Hippocampal formation (tissue), 2 donors: ENCODE data around the gene PPL.
A peak's percentile ranks its signal among the peaks of the same experiment; 100 is the strongest.

ENCODE experiments used
- DNase-seq, 2 donors: peaks; one replicate each; lab custom pipeline; 2025; lab: John Stamatoyannopoulos, UW

The PPL gene

DNA sequence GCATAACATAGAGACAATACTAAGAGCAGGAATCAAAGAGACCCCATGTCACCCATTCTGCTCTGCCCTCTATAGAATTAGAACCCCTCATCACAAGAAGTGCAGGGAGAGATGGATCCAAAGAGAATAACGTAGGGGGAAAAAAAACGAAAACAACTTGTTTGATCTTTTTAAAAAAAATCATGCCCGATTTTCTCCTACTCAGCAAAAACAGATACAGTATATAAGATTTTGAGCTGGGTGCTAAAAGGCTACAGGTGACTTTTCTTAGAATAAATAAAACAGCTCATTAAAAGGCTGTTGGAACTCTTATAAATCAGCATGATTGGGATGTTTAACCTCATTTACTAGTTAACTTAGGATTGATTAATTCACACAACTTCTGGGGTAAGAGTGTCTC is 72.2 kb downstream of the PPL start:
- DNase-seq, result no peak

- no peak for DNase-seq
These were observed 74.3 kb downstream of the PPL start for GRCh38 chr16:4862639-4863038.

- DNase-seq, result no peak
These were observed 76.1 kb downstream of the PPL start for GRCh38 chr16:4860727-4861342.

- no peak for DNase-seq
These were observed 77.1 kb downstream of the PPL start for GRCh38 chr16:4859900-4860255.

GRCh38 chr16:4859190-4859899 is 77.6 kb downstream of the PPL start:
- DNase-seq, result no peak

- no peak for DNase-seq
These were observed 81.1 kb downstream of the PPL start for GRCh38 chr16:4855804-4856203.

DNA sequence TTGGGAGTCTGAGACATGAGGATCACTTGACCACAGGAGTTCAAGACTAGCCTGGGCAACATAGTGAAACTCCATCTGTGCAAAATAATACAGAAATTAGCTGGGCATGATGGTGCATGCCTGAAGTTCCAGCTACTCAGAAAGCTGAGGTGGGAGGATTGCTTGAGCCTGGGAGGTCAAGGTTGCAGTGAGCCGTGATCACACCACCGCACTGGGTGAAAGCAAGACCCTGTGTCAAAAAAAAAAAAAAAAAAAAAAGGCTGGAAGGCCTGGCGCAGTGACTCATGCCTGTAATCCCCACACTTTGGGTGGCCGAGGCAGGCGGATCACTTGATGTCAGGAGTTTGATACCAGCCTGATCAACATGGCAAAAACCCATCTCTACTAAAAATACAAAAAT is 81.6 kb downstream of the PPL start:
- DNase-seq, result no peak

GRCh38 chr16:4852221-4852872 is 84.6 kb downstream of the PPL start:
- no peak for DNase-seq

GRCh38 chr16:4850211-4850610 is 86.7 kb downstream of the PPL start:
- DNase-seq, result no peak

- DNase-seq, result no peak
These were observed 89.0 kb downstream of the PPL start for GRCh38 chr16:4847774-4848587.

DNA sequence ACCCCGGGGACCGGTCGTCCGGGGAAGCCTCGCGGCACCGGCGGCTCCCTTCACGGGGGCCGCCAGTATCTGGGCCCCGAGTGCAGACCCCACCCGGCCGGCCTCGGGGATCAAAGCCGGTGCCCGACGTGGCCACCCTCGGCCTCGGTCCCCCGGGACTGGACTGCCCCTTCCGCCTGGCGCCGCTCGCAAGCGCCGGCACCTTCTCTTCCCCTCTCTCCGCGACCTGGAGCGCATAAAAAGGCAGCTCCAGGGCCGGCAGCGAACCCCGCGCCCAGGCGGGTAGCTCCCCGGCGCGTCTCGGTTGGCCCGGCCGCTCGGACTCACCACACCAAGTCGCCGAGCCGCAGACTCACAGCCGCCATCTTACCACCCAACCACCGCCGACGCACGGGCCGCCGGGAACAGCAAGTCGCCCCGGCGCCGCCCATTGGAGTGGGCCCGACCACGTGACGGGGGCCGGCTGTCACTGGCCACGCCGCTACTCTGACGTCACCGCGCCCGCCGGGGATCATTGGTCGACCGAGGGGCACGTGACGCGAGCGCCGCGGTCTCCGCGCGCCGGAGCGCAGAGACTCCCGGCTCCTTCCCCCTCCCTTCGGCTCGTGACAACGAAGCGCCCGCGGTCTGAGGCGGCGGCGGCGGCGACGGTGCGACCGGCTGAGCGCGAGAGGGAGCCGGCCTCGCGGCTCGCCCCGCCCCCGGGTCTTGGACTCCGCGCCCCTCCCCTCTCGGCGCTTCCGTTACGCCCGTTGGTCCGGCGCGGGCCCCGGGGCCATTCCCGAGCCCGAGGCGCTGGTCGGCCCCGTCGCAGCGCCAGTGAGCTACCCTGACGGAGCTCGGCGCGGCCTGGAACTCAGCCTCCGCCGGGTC is 89.8 kb downstream of the PPL start, which contains the start of the genes GLYR1 and UBN1:
Gene GLYR1, minus strand, starts transcription at position 388 of the 873 bp plus-strand sequence. Its CDS starts 23 bp downstream, at position 365.
Gene UBN1, plus strand, starts transcription at position 581 of the 873 bp plus-strand sequence. CDS start 5,437 bp downstream, outside the sequence.
- DNase-seq, result peak; percentile 93 to 98

- DNase-seq, result peak in 1 of 2 donors; percentile 21
These were observed 90.4 kb downstream of the PPL start for GRCh38 chr16:4846503-4846900.

DNA sequence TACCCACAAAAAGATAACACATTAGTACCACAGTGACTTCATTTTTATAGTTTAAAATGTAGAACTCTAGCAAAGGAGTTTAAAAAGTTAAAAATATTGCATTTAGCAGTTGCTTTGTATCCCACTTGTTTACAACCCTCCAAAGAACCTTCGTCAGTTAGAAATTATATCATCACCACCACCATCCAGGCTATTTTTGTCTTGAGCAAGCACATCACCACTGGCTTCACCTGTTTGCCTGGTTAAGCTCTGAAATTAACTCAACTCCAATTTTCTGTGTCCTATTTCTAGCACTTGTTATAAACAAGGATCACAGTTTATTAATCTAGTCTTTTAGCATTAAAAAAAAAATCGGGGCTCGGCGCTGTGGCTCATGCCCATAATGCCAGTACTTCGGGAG is 96.0 kb downstream of the PPL start:
- DNase-seq, result no peak

- DNase-seq, result no peak
These were observed 97.0 kb downstream of the PPL start for GRCh38 chr16:4839942-4840341.

GRCh38 chr16:4837733-4838501 is 99.0 kb downstream of the PPL start:
- no peak for DNase-seq

DNA sequence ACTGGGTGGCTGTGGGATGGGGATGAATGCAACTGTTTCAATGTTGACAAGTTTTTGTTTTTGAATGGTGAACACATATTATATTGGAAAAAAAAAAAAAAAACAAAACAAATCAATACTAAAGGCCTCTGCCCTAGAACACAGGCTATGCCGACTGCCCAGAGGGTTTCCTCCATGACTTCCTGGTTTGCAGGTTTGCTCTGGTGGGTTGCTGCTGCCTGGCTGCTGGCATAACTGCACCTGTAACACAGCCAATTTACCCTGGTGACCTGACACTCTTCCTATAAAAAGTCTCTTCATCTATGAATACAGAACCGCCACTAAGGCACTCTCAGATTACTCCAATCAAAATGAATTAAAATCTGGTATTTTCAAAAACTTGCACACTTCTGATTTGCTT is 100.2 kb downstream of the PPL start:
- DNase-seq, result no peak

DNA sequence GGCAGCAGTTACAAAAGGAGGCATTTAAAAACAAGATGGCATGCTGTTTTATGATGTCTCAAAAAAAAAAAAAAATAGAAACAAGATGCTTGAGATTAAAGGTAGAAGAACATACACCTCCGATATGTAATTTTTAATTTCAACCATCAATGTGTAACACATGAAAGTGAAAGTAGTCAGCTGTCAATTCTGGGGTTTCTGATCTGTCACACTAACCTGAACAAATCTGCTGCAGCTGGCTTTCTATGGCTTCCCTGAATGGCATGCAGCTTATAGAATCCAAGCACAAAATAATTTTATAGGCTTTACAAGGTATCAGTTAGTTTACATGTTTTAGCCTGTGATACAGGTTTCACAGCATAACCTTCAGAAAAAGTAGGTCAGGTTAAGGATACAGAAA is 103.4 kb downstream of the PPL start:
- DNase-seq, result no peak

GRCh38 chr16:4832698-4833343 is 104.1 kb downstream of the PPL start:
- DNase-seq, result no peak
